RWPE1 (cell line): ENCODE measurements around the gene TDRD9.

ENCODE experiments used
- CTCF ChIA-PET: fragments of 350-600 bp; sonication (Branson Sonifier 250); formaldehyde crosslinking; extraction: SDS; loops from one replicate; lab custom pipeline; 2021; lab: Yijun Ruan, JAX
- POLR2A ChIA-PET: fragments of 400-600 bp; formaldehyde crosslinking; extraction: SDS; loops from one replicate; lab custom pipeline; 2020; ENCODE audit warnings: antibody characterized with exemption; ENCODE audit not compliant: low non-redundant PET; lab: Yijun Ruan, JAX
- DNase-seq: peaks from one replicate; pipeline ENCODE4 v3.0.0; 2012; ENCODE audit warnings: low spot score
- H3K27ac ChIP-seq: fragments of 450-650 bp; 2 replicates; pipeline ENCODE4 v1.5.1; 2017
- CTCF ChIP-seq: fragments of 450-650 bp; conservative IDR thresholded peaks from 2 replicates; pipeline ENCODE4 v1.5.1; 2017; ENCODE audit warnings: low read depth, mild to moderate bottlenecking

TDRD9 gene

GRCh38 chr14:104086210-104086660 lies 158.0 kb downstream of the TDRD9 start:
- H3K27ac ChIP-seq = no peak overlapping the region
- TF ChIP-seq CTCF = no peak
- CTCF ChIA-PET = interaction anchor here (0.7 kb wide), 1 partner anchor 23 kb away, joined by 3 read pairs; no protein-coding TSS in a partner anchor
- no peak for DNase-seq
- POLR2A ChIA-PET = no interaction called here

- no peak for DNase-seq
- TF ChIP-seq CTCF = no peak
- ChIA-PET CTCF (interaction anchor here (0.7 kb wide), 1 partner anchor 22 kb away, joined by 3 read pairs; no protein-coding TSS in a partner anchor), POLR2A (no interaction called here)
- H3K27ac ChIP-seq = no peak overlapping the region
These were observed 158.6 kb downstream of the TDRD9 start for GRCh38 chr14:104086661-104087461.

DNA sequence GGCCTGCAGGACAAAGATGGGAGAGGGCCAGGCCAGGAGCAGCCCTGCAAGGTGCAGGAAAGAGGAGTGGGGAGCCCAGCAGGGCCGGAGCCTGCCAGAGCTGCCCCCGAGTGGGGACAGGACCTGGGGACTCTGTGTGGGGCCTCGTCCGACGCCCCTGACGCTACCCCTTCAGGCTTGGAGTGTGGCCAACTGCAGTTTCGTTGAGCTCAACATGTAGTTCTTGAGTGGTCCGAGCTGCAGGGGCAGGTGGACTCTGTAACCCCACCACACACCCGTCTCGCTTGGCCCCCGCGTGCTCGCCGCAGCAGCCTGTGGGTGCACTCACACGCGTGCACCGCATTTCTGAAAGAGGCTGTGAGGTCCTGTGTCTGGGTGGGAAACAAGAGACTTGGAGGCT lies 159.2 kb downstream of the TDRD9 start:
- H3K27ac ChIP-seq = no peak overlapping the region
- no peak for TF ChIP-seq CTCF
- ChIA-PET POLR2A (no interaction called here), CTCF (no interaction called here)
- DNase-seq = no peak

DNA sequence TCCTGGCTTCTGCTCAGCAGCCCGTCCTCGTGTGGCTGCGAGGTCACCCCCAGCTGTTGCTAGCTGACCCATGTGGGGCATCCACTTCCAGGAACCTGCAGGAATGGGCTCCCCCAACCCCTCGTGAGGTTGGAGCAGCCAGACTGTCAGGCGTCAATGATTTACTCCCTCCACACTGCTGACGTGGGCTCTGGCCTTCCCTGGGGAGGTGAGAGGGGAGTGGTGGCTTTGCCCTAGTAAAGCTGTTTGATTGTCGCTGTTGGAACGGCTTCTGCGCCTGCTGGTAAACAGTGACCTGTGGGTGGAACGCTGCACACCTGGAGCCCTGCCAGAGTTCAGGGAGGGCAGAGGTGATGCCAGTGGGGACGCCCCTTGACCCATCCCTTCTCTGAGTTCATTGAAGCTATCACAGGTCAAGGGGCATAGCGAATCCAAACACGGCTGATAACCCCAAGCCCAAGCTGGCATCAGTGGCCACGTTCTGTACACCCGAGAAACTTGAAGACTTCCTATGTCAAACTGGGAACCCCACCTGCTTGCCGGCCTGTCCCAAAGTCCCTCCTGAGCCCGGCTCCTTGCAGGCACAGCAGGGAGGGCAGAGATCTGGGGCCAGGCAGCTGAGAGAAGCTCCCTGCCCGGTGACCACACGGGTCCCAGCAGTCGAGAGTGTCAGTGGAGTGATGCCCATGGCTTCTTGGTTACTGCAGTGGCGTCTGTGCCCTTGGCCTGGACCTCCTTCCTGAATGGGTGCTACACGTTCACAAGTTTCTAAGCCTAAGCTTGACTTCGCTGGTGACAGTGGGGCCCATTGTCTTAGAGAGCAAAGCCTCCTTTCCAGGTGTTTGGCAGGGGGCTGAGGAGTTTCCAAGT lies 160.0 kb downstream of the TDRD9 start:
- ChIA-PET POLR2A (no interaction called here), CTCF (interaction anchor here (0.8 to 1.2 kb wide), 2 partner anchors 9 to 11 kb away, joined by 3 read pairs; no protein-coding TSS in a partner anchor)
- DNase-seq = no peak
- H3K27ac ChIP-seq = no peak overlapping the region
- TF ChIP-seq CTCF = no peak

DNA sequence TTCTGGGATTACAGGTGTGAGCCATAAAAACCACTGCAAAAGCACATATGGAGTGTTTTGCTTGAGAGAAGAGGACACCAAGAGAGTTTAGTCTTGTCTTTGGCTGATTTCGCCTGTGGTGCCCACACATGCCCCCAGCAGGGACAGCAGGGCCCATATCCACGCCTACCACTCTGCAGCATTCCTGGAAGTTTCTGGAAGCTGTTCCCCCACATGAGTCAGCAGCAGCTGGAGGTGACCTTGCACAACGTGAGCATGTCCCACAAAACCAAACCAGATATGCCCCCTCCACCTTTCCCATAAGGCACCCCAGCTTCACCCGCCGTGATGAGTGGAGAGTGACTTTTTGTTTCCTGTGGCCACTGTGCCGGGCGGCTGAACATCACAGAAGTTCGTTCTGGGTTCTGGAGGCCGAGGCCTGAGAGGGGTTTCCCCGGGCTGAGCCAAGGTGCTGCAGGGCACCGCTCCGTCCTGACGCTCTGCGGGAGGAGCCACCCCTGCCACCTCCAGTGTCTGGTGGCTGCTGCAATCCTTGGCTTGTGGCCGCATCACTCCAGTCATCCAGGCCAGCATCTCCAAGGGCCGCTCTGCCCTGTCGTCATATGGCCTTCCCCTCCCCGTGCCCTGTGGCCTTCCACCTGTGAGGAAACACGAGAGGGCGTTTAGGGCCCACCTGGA lies 162.0 kb downstream of the TDRD9 start:
- ChIA-PET CTCF (interaction anchor here (0.6 to 1.0 kb wide), 2 partner anchors 12 to 260 kb away, joined by 3 to 4 read pairs; no protein-coding TSS in a partner anchor), POLR2A (no interaction called here)
- DNase-seq = no peak
- no peak for TF ChIP-seq CTCF
- no peak overlapping the region for H3K27ac ChIP-seq
